Measurements from ENCODE around the gene ITPR2.

- TF ChIP-seq EZH2phosphoT487 (IDR thresholded peaks at IDR 0.05; ENCODE audit: borderline replicate concordance, low read length): no peak
- TF ChIP-seq CTCF (conservative IDR thresholded peaks at IDR 0.05; ENCODE audit: low read depth, low read length): no peak
Observed at GRCh38 chr12:26488351-26488750, 344.6 kb downstream of the ITPR2 start.

All from PC-3 (cell line).